HCT116 (cell line): Measurements from ENCODE around the gene MCM9.

Experiments used
- CTCF ChIP-seq, 3 experiments: fragments of 200-600 bp in 1 of 3; sonication (generic) in 1 of 3; IDR thresholded peaks in 2 of 3; conservative IDR thresholded peaks in 1 of 3; 2 replicates each; pipeline ENCODE4 v1.5.1; 2012 to 2017; ENCODE audit warnings: low read depth in 2 of 3, low read length in 2 of 3, antibody characterized with exemption in 1 of 3, borderline replicate concordance in 1 of 3, control low read depth in 1 of 3, mild to moderate bottlenecking in 1 of 3, mixed read lengths in 1 of 3, mixed run types in 1 of 3, moderate library complexity in 1 of 3; ENCODE audit not compliant: insufficient read depth in 1 of 3
- EZH2 ChIP-seq: fragments of 200-600 bp; sonication (generic); IDR thresholded peaks from 2 replicates; pipeline ENCODE4 v1.6.1; 2017; ENCODE audit warnings: antibody characterized with exemption, mixed run types
- POLR2A ChIP-seq: IDR thresholded peaks from 2 replicates; pipeline ENCODE4 v1.7.0; 2011; ENCODE audit warnings: borderline replicate concordance; ENCODE audit not compliant: insufficient read depth, insufficient read length; ENCODE audit errors: extremely low read depth
- SP1 ChIP-seq: IDR thresholded peaks from 2 replicates; pipeline ENCODE4 v1.6.1; 2012; ENCODE audit warnings: low read depth
- ZBTB33 ChIP-seq: IDR thresholded peaks from 2 replicates; pipeline ENCODE4 v1.6.1; 2011; ENCODE audit warnings: mild to moderate bottlenecking, low read length, moderate library complexity; ENCODE audit not compliant: insufficient replicate concordance; ENCODE audit errors: extremely low read depth
- ZNF274 ChIP-seq: fragments of 200-500 bp; sonication (Bioruptor generic); IDR thresholded peaks from 2 replicates; pipeline ENCODE4 v1.6.1; 2014; ENCODE audit warnings: mild to moderate bottlenecking, low read depth, low read length, inconsistent platforms

GRCh38 chr6:118968416-118968815 lies 33.5 kb upstream of the MCM9 start:
- peak in 2 of 3 experiments; percentile 41 to 53; a peak in 2 of 6 replicates for TF ChIP-seq CTCF (IDR thresholded peaks at IDR 0.05 in 2 of 3, conservative IDR thresholded peaks at IDR 0.05 in 1 of 3; ENCODE audit: borderline replicate concordance in 1 of 3, insufficient read depth in 1 of 3, low read depth in 2 of 3, low read length in 2 of 3)
- TF ChIP-seq POLR2A = no peak
- no peak for TF ChIP-seq ZBTB33
- TF ChIP-seq EZH2 = no peak
- TF ChIP-seq ZNF274 = no peak
- TF ChIP-seq SP1 = no peak
